Keratinocyte (primary cell): Measurements from ENCODE around the gene MRPS22.
"Not testable (repeated sequence)": the region's sequence is repeated elsewhere in the genome, so short reads cannot be mapped to it uniquely, and the experiment has no call there.

Experiments used
- EZH2 ChIP-seq: IDR thresholded peaks from one replicate; pipeline ENCODE4 v1.6.1; 2012; ENCODE audit warnings: inconsistent platforms, mild to moderate bottlenecking, low read length, moderate library complexity
- TF ChIP-seq, protein P1 (sequence below), 3 experiments: IDR thresholded peaks in 1 of 3; conservative IDR thresholded peaks in 1 of 3; optimal IDR thresholded peaks in 1 of 3; 2 replicates in 2 of 3; 3 replicates in 1 of 3; pipeline versions ENCODE3 to v1.5.1; 2011; ENCODE audit warnings: low read length in 3 of 3, mild to moderate bottlenecking in 3 of 3, moderate library complexity in 2 of 3, control low read depth in 1 of 3, inconsistent platforms in 1 of 3; ENCODE audit not compliant: insufficient read depth in 2 of 3; ENCODE audit errors: extremely low read depth in 1 of 3

DNA sequence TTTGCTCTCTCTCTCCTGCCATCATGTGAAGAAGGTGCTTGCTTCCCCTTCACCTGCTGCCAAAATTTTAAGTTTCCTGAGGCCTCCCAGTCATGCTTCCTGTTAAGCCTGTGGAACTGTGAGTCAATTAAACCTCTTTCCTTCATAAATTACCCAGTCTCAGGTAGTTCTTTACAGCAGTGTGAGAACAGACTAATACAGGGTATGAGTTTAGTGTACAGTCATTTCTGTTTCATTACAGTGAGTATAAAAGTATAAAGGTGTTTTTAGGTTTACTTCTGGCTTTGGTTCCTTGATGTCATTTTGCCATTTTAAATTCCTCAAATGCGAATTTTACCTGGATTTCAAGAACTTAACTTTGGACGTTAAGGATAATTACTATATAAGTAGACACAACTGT is 38.5 kb downstream of the MRPS22 start:
- TF ChIP-seq, protein P1, sequence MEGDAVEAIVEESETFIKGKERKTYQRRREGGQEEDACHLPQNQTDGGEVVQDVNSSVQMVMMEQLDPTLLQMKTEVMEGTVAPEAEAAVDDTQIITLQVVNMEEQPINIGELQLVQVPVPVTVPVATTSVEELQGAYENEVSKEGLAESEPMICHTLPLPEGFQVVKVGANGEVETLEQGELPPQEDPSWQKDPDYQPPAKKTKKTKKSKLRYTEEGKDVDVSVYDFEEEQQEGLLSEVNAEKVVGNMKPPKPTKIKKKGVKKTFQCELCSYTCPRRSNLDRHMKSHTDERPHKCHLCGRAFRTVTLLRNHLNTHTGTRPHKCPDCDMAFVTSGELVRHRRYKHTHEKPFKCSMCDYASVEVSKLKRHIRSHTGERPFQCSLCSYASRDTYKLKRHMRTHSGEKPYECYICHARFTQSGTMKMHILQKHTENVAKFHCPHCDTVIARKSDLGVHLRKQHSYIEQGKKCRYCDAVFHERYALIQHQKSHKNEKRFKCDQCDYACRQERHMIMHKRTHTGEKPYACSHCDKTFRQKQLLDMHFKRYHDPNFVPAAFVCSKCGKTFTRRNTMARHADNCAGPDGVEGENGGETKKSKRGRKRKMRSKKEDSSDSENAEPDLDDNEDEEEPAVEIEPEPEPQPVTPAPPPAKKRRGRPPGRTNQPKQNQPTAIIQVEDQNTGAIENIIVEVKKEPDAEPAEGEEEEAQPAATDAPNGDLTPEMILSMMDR (optimal IDR thresholded peaks at IDR 0.05 in 1 of 3, IDR thresholded peaks at IDR 0.05 in 1 of 3, conservative IDR thresholded peaks at IDR 0.05 in 1 of 3; ENCODE audit: extremely low read depth in 1 of 3, insufficient read depth in 2 of 3, low read length in 3 of 3) = not testable (repeated sequence)
- TF ChIP-seq EZH2 = not testable (repeated sequence)
